Measurements from ENCODE around the gene SLC19A3.
"Not testable (repeated sequence)": the region's sequence is repeated elsewhere in the genome, so short reads cannot be mapped to it uniquely, and the experiment has no call there.

Gene SLC19A3

DNA sequence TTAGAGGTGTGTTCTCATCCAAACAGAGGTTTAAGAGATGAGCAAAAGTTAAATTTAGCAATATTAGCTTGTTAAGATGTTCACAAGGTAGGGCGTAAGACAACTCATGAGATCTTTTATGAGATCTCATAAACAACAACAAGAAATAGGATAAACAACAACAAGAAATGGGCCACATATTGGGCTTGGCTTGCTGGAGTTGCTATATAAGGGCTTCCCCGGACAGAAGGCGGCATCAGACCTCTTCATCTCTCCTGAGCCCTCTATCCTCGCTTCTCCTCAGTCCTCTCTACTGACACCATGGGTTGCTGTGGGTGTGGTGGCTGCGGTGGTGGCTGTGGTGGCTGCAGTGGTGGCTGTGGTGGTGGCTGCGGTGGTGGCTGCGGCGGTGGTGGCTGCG lies 27.8 kb upstream of the SLC19A3 start, which contains the start of gene SCYGR8:
Gene SCYGR8 (plus strand): TSS at position 301 of the 400 bp plus-strand sequence. CDS start 0 bp downstream, at position 301.
- no peak for FAIRE-seq
- TF ChIP-seq, protein P1, sequence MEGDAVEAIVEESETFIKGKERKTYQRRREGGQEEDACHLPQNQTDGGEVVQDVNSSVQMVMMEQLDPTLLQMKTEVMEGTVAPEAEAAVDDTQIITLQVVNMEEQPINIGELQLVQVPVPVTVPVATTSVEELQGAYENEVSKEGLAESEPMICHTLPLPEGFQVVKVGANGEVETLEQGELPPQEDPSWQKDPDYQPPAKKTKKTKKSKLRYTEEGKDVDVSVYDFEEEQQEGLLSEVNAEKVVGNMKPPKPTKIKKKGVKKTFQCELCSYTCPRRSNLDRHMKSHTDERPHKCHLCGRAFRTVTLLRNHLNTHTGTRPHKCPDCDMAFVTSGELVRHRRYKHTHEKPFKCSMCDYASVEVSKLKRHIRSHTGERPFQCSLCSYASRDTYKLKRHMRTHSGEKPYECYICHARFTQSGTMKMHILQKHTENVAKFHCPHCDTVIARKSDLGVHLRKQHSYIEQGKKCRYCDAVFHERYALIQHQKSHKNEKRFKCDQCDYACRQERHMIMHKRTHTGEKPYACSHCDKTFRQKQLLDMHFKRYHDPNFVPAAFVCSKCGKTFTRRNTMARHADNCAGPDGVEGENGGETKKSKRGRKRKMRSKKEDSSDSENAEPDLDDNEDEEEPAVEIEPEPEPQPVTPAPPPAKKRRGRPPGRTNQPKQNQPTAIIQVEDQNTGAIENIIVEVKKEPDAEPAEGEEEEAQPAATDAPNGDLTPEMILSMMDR (IDR thresholded peaks at IDR 0.05; ENCODE audit: insufficient read depth, missing control alignments), result no peak

DNA sequence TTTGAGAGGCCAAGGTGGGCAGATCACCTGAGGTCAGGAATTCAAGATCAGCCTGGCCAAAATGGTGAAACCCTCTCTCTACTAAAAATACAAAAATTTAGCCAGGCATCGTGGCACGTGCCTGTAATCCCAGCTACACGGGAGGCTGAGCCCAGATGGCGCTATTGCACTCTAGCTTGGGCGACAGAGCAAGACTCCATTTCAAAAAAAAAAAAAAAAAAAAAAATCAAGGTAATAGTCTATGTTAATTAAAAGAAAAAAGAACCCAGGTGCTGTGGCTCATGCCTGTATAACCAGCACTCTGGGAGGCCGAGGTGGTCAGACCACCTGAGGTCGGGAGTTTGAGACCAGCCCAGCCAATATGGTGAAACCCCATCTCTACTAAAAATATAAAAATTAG lies 22.9 kb upstream of the SLC19A3 start:
- FAIRE-seq; DNase-seq (ENCODE audit: insufficient read length, low spot score): not testable (repeated sequence)
- TF ChIP-seq, protein P1 (IDR thresholded peaks at IDR 0.05; ENCODE audit: insufficient read depth, missing control alignments), result peak; percentile 9

More for the DNA sequence above, 27.8 kb upstream of the SLC19A3 start, which contains the start of gene SCYGR8:
- DNase-seq (ENCODE audit: insufficient read length, low spot score), result no peak

DNA sequence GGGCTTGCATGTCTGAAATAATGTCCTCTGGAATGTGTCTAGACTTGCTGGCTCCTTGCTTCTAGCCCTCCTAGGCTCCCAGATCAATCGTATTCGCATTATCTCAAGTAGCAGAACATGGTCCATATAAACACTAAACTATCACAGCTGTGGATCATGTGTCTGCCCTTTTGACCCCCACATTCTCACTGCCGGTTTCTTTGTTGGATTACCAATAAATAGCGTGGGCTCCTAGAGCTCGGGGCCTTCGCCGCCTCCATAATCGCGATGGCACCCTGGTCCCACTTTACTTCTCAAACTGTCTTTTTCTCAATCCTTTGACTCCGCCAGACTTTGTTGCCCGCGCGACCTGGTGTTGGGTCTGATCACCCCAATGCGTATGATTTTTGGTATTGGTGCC lies 21.5 kb upstream of the SLC19A3 start:
- DNase-seq (ENCODE audit: insufficient read length, low spot score) (no peak), FAIRE-seq (no peak)
- TF ChIP-seq, protein P1 (IDR thresholded peaks at IDR 0.05; ENCODE audit: insufficient read depth, missing control alignments), result no peak

DNA sequence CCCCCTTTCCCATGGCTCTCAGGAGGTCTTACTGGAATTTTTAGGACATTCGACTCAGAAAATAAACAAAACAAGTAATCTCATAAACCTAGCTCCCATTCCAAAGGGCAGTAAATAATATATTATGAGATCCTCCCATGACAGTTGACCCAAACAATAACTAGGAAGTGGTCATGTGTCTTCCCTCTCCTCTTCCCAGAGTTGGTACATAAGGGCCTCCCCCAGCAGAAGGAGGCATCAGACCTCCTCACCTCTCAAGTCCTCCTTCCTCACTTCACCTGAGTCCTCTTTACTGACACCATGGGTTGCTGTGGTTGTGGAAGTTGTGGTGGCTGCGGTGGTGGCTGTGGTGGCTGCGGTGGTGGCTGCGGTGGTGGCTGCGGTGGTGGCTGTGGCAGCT lies 10.2 kb upstream of the SLC19A3 start, which contains the start of gene SCYGR7:
Gene SCYGR7 (plus strand): TSS at position 301 of the 400 bp plus-strand sequence. CDS start 0 bp downstream, at position 301.
- TF ChIP-seq, protein P1 (IDR thresholded peaks at IDR 0.05; ENCODE audit: insufficient read depth, missing control alignments), result no peak
- DNase-seq (ENCODE audit: insufficient read length, low spot score), result no peak
- FAIRE-seq, result no peak

DNA sequence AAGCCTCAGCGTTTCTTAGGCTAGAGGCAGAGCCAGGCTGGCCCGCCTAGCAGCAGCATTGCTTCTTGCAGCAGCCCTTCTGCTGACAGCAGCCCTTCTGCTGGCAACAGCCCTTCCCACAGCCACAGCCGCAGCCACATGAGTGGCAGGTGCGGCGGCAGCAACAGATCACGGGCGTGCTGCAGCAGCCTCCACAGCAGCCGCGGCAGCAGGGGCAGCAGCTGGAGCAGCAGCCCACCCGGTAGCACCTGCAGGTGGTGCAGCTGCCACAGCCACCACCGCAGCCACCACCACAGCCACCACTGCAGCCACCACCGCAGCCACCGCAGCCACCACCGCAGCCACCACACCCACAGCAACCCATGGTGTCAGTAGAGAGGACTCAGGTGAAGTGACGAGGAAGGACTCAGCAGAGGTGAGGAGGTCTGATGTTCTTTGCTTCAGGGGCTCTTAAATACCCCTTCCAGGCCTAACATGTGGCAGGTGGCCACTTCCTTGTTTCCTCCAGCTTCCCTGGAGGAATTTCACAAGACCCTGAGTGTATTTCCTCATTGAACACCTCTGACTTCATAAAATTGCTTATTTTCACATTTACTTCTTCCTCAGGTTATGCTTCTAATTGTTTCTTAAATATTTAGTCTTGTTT lies 6.7 kb upstream of the SLC19A3 start, which contains the start of gene SCYGR6:
Gene SCYGR6 (minus strand): TSS at position 364 of the 646 bp plus-strand sequence. CDS start 0 bp downstream, at position 364.
- TF ChIP-seq, protein P1 (IDR thresholded peaks at IDR 0.05; ENCODE audit: insufficient read depth, missing control alignments), result no peak
- DNase-seq (ENCODE audit: insufficient read length, low spot score) (no peak), FAIRE-seq (no peak)

DNA sequence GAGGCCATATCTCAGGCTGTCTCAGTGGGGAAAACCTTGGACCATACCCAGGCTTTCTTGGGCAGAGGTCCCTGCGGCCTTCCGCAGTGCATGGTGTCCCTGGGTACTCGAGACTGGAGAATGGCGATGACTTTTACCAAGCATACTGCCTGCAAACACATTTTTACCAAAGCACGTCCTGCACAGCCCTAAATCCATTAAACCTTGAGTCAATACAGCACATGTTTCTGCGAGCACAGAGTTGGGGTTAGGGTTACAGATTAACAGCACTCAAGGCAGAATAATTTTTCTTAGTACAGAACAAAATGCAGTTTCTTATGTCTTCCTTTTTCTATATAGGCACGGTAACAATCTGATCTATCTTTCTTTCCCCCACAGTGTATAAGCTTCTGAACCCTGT lies 5.0 kb upstream of the SLC19A3 start:
- not testable (repeated sequence) for FAIRE-seq

DNA sequence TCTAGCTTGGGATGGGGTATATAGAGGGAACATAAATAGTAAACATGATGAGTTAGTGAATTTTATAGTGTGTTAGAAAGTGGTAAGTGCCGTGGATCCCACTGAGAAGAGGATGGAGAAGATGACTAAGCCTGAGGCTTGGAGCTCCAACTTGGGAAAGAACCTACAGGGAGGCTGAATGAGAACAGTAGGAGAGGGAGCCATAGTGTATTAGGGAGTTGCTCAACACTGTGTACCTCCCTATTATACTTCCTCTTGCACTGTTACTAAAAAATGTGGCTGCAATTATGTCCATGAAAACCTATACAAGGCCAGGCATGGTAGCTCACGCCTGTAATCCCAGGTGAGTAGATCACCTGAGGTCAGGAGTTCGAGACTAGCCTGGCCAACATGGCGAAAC lies 2.9 kb upstream of the SLC19A3 start:
- FAIRE-seq, result no peak
- TF ChIP-seq, protein P1 (IDR thresholded peaks at IDR 0.05; ENCODE audit: insufficient read depth, missing control alignments), result no peak

More for the DNA sequence above, 5.0 kb upstream of the SLC19A3 start:
- DNase-seq (ENCODE audit: insufficient read length, low spot score), result not testable (repeated sequence)

More for the DNA sequence above, 2.9 kb upstream of the SLC19A3 start:
- DNase-seq (ENCODE audit: insufficient read length, low spot score), result no peak

Measured in D721Med (cell line).